Medulla oblongata (tissue), 1 donor: ENCODE data around the gene COTL1.

Experiments
- DNase-seq: peaks from one replicate; pipeline ENCODE4 v3.0.0-alpha.2; 2015; ENCODE audit errors: extremely low spot score

The COTL1 gene

DNA sequence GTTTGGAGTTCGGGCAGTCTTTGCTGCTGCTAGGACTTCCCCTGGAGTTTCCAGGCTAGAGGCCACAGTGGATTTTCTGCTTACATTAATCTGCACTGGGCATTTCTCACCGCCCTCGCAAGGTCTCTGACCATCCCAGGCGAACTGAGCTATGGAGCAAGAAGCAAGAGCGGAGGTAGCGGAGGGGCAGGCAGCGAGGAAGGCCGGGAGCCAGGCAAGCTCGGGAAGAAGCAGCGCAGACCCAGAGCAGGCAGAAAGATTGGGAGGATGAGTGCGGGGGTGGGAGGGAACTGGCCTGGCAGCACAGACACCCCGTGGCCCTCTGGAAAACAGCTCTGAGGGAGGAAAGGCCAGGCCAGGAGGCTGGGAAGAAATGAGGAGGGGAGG lies 3.8 kb downstream of the COTL1 start:
- no peak for DNase-seq

DNA sequence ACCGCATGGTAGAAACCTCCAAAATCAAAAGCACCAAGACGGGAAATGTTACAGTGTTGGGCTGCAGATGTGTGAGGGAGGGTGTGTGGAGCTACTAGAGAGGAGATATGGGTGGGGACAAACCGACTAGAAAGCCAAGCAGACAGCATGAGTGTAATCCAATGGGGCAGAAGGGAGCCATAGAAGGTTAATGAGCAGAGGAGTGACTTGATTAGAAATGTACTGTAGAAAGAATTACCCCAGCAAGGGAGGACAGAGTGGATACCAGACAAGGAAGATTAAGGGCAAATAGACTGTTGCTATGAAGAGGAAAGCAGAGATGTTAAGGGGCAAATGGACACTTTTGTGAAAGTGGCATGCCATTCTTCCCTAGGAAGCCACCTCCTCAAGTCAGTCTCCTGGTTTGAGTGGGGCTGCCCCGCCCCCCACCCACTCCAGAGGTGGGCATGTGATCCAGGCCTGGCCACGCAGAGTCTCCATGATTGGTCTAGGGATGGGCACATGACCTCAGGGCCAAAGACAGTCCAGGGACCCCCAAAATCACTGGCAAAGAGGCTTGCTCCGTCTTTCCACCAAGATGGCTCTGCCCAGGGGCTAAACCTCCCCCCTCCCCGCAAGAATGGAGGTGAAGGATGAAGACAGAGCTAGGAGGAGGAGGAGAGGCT lies 4.3 kb downstream of the COTL1 start:
- no peak for DNase-seq

DNA sequence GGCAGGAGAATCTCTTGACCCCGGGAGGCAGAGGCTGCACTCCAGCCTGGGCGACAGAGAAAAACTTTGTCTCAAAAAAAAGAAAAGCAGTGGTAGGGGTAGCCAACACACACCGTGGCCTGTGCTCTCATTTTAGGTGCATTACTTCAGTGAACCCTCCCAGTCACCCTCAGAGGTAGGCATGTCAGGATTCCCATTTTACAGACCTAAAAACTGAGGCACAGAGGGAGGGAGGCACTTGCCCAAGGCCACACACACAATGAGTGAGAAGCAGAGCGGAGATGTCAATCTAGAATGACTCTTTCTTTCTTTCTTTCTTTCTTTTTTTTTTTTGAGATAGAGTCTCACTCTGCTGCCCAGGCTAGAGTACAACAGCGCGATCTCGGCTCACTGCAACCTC lies 5.2 kb downstream of the COTL1 start:
- no peak for DNase-seq

DNA sequence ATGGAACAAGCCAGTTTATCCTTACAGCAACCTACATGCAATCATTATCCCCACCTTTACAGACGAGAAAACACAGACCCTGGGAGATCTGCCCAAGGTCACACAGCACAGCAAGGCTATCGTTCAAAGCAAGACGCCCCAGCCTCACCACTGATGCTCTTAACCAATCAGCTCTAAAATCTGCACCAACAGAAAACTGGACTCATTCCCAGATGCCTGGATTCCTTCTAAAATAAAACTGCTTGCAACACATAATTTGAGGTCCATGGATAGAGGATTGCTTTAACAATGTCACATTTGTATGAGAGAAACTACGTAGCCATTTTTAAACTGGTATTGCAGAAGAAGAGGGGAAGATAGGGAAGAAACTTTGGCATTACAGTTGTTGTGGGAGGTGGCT lies 6.8 kb downstream of the COTL1 start:
- no peak for DNase-seq

DNA sequence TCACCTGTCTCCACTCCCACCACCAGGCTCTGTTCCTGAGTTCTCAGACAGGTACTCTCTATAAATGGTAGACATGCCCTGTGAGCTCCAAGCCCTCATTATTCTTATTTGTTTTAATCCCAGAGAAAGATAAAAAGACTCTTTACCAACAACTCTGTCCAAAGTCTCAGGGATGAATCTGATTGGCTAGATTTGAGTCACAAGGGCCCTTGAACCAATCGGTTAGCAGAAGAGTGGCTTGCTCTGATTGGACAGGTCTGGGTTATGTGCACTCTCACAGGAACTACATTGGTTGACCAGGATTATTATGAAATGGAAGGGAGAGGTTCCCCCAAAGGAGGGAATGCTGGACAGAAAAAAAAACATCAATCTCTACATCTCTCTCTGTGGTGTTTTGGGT lies 7.5 kb downstream of the COTL1 start:
- DNase-seq = no peak

DNA sequence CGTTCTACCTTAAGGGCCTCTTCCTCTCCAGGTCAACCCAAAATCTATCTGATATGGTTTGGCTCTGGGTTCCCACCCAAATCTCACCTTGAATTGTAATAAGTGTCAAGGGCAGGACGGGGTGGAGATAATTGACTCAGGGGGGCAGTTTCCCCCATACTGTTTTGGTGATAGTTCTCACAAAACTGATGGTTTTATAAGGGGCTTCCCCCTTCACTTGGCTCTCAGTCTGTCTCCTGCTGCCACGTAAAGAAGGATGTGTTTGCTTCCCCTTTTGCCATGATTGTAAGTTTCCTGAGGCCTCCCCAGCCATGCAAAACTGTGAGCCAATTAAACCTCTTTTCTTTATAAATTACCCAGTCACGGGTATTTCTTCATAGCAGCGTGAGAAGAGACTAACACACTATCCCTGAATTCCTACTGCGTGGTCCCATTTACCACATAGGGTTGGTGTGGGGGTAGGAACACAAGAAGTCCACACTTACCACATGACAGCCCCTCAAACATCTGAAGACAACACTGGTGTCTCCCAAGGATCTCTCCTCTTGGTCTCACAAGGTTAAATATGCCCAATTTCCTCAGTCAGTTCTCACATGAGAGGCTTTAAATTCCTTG lies 8.2 kb downstream of the COTL1 start:
- DNase-seq = no peak

DNA sequence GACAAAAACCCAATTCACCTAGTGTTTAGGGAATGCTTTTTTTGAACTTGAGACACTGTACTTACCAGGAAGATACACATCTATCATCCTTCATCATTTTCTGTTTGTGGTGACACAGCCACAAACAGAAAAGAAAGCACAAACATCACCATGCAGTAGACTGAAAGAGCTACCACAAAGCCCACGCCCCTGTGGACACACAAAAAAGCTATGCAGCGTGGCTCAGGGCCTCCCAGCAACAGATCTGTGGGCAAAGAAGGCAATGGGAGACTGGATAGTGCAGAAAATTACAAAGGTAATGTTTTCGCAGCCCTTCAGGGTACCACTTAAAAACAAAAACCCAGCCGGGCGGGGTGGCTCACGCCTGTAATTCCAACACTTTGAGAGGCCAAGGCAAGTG lies 9.6 kb downstream of the COTL1 start:
- no peak for DNase-seq

DNA sequence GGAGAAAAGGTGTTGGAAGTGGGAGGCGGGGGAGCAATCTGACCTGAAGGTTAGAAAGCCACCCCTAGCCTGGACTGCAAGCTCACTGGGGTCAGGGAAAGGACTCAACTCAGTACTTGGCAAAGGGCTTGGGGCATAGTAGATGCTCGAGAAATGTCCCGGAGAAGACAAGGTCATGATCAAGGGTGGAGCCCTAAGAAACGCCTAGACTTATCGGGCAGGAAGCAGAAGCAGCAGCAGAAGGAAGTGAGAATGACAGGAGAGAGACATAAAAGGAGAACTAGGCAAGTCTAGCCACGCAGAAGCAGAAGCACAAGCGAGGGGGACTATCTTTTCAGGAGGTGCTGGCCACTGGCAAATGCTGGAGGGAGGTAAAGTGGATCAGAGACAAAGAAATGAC lies 10.2 kb downstream of the COTL1 start:
- peak; percentile 79 for DNase-seq

DNA sequence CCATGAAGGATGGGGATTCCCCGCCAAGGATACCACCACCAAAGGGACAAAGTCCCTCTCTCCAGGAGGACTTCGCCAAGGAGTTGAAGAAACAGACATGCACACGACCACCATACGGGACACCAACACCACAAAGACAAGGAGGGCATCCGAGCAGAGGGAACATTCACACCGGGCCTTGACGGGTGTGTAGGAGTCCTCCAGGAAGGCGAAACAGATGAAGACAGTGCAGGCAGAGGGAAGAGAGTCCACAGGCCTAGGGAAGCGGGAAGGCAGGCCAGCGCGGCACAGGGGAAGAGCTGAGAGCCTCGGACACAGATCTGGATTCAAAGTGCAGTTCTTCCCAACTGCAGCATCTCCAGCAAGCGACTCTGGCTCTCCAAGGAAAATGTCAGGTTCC lies 10.8 kb downstream of the COTL1 start:
- no peak for DNase-seq

DNA sequence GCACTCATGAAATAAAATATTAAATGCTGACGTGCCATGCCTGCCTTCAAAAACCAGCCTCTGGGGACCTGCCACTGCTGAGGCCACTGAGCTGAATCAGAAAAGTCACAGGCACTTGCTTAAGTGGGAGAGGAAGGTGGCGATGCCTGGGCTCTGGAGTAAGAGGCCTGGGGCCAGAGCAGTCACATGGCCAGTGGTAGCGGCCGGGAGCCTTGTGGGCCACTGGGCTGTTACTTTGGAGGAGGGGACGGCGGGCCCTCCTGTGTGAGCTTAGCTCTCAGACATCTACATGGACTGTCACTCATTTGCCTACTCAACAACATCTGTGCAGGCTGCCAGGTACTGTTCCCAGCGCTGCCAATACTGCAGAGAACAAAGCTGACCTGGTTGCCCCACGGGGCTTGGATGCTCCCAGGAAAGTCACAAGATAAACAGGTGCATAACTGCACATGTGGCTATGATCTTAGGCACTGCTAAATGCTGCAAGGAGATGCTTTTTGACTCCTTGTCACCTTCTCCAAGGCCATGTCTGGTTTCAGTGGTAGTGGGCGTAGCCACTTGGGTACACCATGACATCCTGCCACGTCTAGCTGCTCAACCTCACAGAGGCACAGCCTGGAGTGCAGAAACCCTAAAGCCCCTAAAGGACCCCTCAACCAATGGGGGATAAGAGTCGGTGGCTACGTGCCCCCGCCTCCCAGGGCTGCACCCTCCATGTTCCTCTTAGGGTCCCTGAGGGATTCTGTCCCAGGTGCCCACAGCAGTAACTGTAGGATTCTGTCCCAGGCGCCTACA lies 11.6 kb downstream of the COTL1 start:
- no peak for DNase-seq

DNA sequence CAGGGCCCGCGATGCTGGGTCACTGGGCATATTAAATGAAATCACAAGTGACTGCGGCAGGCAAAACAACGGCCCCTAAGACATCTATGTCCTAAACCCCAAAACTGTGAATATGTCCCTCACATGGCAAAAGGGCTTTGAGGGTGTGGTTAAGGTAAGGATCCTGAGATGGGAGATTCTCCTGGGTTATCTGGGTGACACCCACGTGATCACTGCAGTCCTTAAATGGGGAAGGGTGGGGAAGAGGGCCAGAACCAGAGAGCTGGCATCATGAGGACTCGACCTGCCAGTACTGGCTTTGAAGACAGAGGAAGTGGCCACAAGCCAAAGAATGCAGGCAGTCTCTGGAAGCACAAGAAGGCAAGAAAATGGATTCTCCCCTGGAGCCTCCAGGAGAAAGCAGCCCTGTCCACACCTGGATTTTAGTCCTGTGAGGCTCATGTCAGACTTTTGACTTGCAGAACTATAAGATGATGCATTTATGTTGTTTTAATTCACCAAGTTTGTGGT lies 12.5 kb downstream of the COTL1 start:
- no peak for DNase-seq

DNA sequence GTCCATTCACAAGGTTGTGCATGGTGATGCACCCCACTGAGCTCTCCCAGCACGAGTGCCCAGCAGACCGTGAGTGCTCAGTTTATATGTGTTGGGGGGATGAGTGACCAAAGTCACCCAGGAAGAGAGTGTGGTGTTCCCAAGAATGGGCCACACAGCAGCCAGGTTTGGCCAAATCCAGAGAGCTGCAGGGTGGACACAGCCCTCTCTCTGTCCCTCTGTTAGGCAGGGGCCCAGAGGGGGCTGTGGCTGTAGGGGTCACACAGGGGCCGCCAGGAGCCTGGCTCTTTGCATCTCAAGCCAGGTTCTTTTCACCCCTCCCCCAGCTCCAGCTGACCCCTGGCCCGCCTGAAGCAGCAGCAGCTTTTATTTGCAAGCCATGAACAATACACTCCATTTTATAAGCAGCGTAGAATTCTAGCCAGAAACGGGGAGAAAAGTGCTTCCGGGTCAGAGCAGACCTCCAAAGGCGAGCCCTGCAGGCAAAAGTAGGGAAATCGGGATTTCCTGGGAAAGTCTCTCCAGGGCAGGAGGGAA lies 13.3 kb downstream of the COTL1 start:
- DNase-seq = no peak

DNA sequence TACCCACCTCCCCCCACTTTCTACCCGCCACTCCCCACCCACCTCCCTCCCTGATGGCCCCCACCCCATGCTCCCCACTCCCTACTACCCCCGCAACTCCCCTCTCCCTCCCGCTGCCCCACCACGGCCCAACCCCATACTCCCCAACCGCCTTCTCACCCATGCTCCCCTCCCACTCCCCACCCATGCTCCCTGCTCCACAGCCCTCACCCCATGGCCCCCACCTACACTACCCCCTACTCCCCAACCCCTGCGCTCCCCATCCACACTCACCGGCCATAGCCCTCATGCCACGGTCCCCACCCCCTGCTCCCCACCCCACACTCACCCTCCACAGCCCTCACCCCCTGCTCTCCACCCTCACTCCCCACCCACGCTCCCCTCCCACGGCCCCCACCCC lies 13.9 kb downstream of the COTL1 start:
- DNase-seq = no peak

DNA sequence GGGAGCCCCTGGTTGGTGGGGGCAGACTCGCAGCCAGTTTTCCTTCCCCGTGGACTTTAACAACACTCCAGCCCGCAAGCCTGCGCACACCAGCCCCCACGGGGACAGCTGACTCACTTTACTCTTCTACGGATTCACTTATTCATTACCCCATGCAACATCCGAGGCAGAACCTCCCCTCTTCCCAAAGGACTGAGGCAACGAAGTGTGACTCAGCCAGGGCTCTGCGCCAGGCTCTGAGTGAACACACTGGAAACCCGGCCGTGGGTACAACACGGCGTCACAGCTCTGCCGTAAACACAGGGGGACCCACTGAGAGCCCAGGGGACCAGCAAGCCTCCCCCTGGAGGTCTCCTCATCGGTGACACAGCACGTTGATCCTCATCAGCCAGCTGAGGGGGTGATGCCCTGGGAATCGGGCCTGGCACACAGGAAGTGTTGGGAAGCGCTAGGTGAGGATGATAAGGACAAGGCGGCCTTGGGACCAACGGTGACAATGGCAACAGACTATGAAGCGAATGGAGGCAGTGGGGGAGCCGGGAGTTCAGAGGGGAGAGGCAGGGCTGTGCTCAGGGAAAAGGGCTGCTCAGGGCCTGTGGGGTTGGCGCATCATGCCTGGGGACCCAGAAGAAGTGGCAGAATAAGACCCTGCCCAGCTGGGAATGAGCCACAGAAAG lies 14.6 kb downstream of the COTL1 start:
- DNase-seq = peak; percentile 78

DNA sequence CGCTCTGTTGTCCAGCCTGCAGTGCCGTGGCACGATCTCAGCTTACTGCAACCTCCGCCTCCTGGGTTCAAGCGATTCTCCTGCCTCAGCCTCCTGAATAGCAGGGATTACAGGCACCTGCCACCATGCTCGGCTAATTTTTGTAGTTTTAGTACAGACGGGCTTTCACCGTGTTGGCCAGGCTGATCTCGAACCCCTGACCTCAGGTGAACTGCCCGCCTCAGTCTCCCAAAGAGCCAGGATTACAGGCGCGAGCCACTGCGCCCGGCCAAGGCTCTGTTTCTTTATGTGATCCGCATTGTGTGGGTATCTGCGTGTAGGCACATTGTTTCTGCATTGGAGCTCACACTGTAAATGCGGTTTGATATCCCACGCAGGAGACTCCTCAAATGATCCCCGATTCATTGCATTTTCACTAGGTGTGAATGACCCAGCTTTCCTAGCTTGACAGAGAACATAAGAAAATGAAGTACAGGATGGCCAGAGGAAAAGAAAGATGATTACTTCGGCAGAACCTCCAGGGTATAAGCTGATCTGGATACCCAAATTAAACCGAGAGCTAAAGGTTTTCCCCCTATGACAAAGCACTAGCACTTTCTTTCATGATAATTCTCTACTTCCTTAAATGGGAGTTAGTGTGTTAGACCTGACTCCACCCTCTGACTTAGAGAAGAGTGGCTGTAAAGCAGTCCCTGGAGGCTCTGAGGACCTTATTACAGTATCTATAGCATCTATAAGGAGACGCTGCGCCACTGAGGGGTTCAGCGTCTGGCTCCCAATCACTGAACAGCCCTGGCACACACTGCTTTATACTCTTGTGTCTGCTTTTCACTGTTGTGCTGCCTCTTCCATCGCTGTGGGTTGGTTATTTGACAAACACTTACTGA lies 17.3 kb downstream of the COTL1 start:
- DNase-seq = no peak

DNA sequence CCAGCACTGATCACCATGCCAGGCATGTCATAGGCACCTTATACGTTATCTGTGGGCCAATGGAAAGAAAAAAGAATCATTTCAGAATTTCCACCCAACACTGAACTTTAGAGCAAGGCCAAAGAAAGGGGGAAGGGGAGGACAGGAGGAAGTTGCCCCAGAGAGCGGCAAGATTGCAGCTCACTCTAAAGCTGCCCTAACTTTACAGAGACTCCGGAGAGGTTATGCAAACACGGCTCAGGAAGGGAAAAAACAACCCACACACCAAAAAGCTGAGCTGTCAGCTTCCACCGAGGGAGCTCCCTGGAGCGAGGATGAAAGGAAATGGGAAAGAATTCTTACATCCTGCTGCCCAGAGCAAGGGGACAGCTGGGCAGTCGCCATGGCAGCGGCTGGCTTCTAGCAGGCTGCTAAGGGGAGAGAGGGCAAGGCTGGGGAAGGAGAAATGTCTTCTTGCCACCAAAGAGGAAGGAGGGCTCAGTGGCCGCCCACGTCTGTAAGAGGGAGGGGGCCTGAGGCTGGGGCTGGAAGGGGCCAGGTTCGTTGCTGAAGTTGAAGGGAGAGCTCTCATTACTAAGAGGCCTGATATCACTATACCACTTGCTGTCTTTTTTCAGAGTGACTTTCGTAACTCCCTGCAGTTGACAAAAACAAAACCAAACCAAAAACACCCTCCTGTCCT lies 18.2 kb downstream of the COTL1 start:
- DNase-seq = peak; percentile 85

DNA sequence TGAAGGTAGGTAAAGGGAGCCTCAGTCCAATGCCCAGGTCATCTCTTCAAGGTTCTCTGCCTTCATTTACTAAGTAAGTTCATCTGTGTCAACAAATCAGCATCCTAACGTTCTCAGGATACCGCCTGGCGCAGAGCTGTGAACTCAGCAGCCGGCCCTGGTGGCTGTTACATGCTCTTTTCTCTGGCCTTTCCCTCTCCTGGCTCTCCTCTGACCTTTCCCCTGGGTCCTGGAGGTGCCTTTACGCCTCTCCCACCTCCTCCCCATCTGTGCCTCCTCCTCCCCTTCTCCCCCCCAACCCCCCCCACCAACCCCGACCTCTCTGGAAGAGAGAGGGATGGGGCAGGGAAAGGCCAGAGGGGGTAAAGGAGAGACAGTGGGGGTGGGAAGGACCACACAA lies 19.5 kb downstream of the COTL1 start:
- no peak for DNase-seq

DNA sequence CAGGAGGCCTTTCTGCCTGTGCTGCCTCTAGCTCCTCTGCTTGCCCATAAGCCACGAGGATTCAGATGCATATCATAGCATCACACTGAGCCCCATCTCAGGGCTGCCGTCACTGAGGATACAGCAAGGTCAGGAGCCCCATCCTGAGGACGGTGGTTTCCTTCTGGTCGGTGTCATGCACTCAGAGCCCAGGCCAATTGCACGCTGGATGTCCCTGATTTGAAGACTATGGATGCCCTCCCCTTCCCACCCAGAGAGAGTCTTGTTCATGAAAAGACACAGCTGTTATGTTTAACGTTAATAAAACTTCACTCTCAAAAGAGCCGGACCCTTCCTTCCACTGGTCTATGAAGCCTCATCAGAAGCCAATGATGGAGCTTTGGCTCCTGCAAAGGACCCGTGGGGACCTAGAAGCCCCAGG lies 19.9 kb downstream of the COTL1 start:
- DNase-seq = no peak

DNA sequence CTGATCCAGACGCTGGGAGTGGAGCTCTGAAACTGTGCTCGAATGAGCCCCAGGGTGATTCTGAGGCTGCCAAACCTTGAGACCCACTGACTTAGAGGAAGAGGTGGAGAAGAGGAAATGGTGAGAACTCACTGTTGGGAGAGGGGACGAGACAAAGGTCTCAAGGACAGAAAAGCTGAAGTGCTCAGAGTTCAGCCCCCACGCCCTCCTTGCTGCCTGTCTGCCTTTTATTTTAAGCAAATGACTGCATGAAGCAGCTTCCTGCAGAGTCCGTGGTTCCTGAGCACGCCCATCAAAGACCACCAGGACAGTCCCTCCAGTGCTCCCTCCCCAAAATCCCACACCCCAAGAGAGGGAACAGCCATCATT lies 20.4 kb downstream of the COTL1 start:
- DNase-seq = peak; percentile 61

DNA sequence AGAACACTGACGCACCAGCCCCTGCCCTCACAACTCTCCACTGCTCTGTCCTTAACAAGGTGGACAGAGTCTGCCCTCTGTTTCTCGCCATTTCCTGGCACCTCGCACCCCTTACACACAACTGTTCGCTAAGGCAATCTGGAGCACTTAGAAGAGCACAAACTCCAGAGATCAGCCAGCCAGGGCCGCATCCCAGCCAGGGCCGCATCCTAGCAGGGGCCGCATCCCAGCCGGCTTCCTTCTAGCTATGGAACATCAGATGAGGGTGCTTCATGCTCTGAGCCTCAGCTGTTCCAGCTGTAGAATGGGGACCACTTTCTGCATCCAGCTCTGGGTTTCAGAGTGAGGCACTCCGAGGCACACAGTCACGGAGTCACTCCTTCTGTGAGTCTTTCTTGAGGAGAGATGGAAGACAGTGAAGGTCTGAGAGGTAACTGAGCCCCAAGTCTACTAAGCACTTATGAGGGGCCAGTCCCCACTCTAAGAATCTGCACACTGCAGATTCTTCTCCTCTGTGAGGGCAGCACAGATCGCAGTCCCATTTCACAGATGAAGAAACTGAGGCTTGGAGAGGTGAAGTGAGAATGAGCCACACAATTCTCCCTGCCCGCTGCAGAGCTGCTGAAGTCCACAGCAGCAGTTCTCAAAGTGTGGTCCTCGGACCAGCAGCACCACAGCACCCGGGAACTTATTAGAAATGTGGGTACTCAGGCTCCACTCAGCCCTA lies 20.9 kb downstream of the COTL1 start:
- DNase-seq = no peak
